Suprapubic skin (tissue), 4 donors: ENCODE data around the gene DTD2. TPM values are rescaled to one million over a fixed set of nuclear protein-coding genes. Genes with fewer than 3 reads are reported as not detected.
"Not testable (repeated sequence)": the region's sequence is repeated elsewhere in the genome, so short reads cannot be mapped to it uniquely, and the experiment has no call there.

Experiments
- DNase-seq, 2 donors: peaks; one replicate each; pipeline ENCODE4 v3.0.0-alpha.2; 2019; ENCODE audit warnings: low spot score in 2 of 2
- H3K27ac ChIP-seq: fragments of 200-600 bp; sonication (generic); one replicate; pipeline ENCODE4 v1.5.1; 2019
- H3K27me3 ChIP-seq: fragments of 200-600 bp; sonication (generic); one replicate; pipeline ENCODE4 v1.5.1; 2019
- H3K36me3 ChIP-seq: fragments of 200-600 bp; sonication (generic); one replicate; pipeline ENCODE4 v1.5.1; 2019
- H3K4me1 ChIP-seq: fragments of 200-600 bp; sonication (generic); one replicate; pipeline ENCODE4 v1.5.1; 2019
- H3K4me3 ChIP-seq: fragments of 200-600 bp; sonication (generic); one replicate; pipeline ENCODE4 v1.5.1; 2019; ENCODE audit warnings: mild to moderate bottlenecking
- H3K9me3 ChIP-seq: fragments of 200-600 bp; sonication (generic); one replicate; pipeline ENCODE4 v1.5.1; 2019
- EP300 ChIP-seq: sonication (generic); formaldehyde crosslinking; IDR thresholded peaks from one replicate; pipeline ENCODE4 v1.6.1; 2017; ENCODE audit warnings: antibody characterized with exemption
- POLR2A ChIP-seq, 2 donors: fragments of 450-650 bp; IDR thresholded peaks; one replicate each; pipeline ENCODE4 v1.6.1; 2017; ENCODE audit warnings: antibody characterized with exemption in 2 of 2, mild to moderate bottlenecking in 2 of 2, moderate library complexity in 2 of 2
- POLR2AphosphoS5 ChIP-seq, 3 donors: sonication (generic); formaldehyde crosslinking; IDR thresholded peaks; one replicate each; pipeline ENCODE4 v1.6.1; 2017; ENCODE audit warnings: antibody characterized with exemption in 3 of 3
- WGBS: methylation state at CpG from one replicate; pipeline ENCODE4 v1.1.5; 2018; 5-methylcytosine and 5-hydroxymethylcytosine counted together
- total RNA-seq, 4 donors: library from RNA; depleted of rRNA; stranded (reverse); fragments of >200 nt; gene quantifications; one replicate each; pipeline ENCODE4 v1.1.0, GENCODE V29; 2016
- TF ChIP-seq, protein P1 (sequence below), 2 donors: fragments of 200-600 bp in 1 of 2; fragments of 450-650 bp in 1 of 2; sonication (generic) in 1 of 2; IDR thresholded peaks; one replicate each; pipeline ENCODE4 v1.5.1; 2016 to 2019; ENCODE audit warnings: antibody characterized with exemption in 2 of 2, mild to moderate bottlenecking in 1 of 2, moderate library complexity in 1 of 2

Gene DTD2
- total RNA-seq, 4 donors from 2014 or later, result 21.4 to 34.9 (median 24.8) TPM

DNA sequence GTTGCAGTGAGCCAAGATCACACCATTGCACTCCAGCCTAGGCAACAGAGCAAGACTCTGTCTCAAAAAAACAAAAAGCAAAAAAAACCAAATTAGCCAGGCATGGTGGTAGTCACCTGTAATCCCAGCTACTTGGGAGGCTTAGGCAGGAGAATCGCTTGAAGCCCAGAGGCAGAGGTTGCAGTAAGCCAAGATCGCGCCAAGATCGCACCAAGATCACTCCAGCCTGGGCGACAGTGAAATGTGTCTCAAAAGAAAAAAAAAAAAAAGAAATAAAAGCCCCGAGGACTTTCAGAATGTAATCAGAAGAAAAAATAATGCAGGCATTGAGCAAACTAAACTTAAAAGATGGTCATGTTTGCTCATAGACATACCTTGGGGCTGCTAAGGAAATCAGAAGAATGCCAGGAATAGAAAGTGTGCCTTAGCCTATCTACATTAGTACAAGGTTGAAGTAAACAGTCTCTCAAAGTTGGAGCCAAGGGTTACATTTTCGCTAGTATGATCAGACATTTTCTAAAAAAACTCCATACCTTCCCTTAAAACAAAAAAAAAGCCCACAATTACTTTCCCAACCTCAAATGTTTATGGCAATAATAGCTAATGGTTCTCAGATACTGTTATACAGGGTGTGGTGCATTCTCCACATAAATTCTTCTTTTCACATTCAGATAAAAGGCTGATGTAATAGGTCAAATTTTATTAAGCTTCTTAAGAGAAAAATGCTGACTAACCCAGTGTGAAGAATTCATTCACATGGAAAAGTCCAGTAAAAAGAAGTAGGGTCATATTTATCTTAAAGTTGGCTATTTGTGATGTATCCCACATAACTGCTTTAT is 15.8 kb downstream of the DTD2 start:
- 56% methylated on average over 6 of the region's 7 CpGs for WGBS
- Histone ChIP-seq H3K9me3 (no peaks in the 10 kb centered on the region), H3K4me1 (peaks cover 5% of the 10 kb centered on the region), H3K36me3 (peaks cover 3% of the 10 kb centered on the region), H3K27me3 (no peaks in the 10 kb centered on the region), H3K27ac (peak overlapping the region; percentile 41), H3K4me3 (no peak overlapping the region)
- DNase-seq, result no peak
- TF ChIP-seq, protein P1, sequence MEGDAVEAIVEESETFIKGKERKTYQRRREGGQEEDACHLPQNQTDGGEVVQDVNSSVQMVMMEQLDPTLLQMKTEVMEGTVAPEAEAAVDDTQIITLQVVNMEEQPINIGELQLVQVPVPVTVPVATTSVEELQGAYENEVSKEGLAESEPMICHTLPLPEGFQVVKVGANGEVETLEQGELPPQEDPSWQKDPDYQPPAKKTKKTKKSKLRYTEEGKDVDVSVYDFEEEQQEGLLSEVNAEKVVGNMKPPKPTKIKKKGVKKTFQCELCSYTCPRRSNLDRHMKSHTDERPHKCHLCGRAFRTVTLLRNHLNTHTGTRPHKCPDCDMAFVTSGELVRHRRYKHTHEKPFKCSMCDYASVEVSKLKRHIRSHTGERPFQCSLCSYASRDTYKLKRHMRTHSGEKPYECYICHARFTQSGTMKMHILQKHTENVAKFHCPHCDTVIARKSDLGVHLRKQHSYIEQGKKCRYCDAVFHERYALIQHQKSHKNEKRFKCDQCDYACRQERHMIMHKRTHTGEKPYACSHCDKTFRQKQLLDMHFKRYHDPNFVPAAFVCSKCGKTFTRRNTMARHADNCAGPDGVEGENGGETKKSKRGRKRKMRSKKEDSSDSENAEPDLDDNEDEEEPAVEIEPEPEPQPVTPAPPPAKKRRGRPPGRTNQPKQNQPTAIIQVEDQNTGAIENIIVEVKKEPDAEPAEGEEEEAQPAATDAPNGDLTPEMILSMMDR (IDR thresholded peaks at IDR 0.05), result no peak
- TF ChIP-seq EP300 (no peak), POLR2A (IDR thresholded peaks at IDR 0.05) (no peak), POLR2AphosphoS5 (IDR thresholded peaks at IDR 0.05) (no peak)

DNA sequence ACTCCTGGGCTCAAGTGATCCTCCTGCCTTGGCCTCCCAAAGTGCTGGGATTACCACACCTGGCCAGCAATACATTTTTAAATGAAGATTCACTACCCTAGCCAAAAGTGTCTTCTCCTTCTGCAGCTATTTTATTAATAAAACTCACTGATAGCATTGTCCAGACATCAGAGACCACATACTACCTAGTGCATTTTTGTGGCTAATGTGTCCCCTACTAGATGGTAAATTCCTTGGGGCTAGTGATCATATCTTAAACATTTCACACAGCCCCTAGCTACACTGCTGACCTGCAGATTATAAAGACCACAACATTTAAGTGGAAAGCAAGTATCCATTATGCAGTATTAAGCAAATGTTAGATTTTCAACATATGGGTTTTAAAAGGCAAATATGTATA is 17.0 kb downstream of the DTD2 start:
- Histone ChIP-seq H3K27ac (no peak overlapping the region), H3K4me1 (peaks cover 12% of the 10 kb centered on the region), H3K27me3 (no peaks in the 10 kb centered on the region), H3K4me3 (no peak overlapping the region), H3K36me3 (no peaks in the 10 kb centered on the region), H3K9me3 (no peaks in the 10 kb centered on the region)
- TF ChIP-seq POLR2A (IDR thresholded peaks at IDR 0.05) (no peak), EP300 (no peak), POLR2AphosphoS5 (IDR thresholded peaks at IDR 0.05) (no peak)
- TF ChIP-seq, protein P1 (IDR thresholded peaks at IDR 0.05), result no peak
- no peak for DNase-seq

DNA sequence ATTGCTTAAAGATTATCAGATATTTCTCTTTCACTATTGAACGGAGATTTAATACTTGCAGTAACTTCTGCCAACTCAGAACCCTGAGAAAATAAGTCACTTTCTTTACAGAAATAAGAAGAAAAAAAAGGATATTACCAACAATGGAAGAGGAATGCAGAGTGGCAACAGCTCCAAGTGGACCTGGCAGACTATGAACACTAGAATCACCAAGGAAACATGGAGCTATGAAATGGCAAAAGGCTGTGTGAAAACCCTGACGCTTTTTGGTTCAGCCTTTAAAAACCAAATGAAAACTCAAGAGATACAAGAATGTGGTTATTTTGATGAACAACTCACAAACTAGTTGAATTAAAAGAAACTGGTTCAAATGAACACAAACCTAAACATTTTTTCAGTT is 17.7 kb downstream of the DTD2 start:
- TF ChIP-seq EP300 (no peak), POLR2A (IDR thresholded peaks at IDR 0.05) (no peak)
- TF ChIP-seq, protein P1 (IDR thresholded peaks at IDR 0.05), result no peak
- DNase-seq, result no peak
- Histone ChIP-seq H3K4me3 (no peak overlapping the region), H3K27me3 (no peaks in the 10 kb centered on the region), H3K27ac (no peak overlapping the region), H3K4me1 (peaks cover 16% of the 10 kb centered on the region), H3K36me3 (no peaks in the 10 kb centered on the region), H3K9me3 (no peaks in the 10 kb centered on the region)
- 72% methylated on average over 2 of the region's 2 CpGs for WGBS

DNA sequence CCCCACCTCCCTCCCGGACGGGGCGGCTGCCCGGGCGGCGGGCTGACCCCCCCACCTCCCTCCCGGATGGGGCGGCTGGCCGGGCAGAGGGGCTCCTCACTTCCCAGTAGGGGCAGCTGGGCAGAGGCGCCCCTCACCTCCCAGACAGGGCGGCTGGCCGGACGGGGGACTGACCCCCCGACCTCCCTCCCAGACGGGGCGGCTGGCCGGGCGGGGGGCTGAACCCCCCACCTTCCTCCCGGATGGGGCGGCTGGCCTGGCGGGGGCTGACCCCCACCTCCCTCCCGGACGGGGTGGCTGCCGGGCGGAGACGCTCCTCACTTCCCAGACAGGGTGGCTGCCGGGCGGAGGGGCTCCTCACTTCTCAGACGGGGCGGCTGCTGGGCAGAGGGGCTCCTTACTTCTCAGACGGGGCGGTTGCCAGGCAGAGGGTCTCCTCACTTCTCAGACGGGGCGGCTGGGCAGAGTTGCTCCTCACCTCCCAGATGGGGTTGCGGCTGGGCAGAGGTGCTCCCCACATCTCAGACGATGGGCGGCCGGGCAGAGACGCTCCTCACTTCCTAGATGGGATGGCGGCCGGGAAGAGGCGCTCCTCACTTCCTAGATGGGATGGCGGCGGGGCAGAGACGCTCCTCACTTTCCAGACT is 20.1 kb downstream of the DTD2 start:
- not testable (repeated sequence) for H3K27ac ChIP-seq, DNase-seq, H3K4me3 ChIP-seq, H3K36me3 ChIP-seq, H3K27me3 ChIP-seq, H3K9me3 ChIP-seq
- peaks cover 16% of the 10 kb centered on the region for H3K4me1 ChIP-seq
- 87% methylated on average over 6 of the region's 45 CpGs for WGBS

DNA sequence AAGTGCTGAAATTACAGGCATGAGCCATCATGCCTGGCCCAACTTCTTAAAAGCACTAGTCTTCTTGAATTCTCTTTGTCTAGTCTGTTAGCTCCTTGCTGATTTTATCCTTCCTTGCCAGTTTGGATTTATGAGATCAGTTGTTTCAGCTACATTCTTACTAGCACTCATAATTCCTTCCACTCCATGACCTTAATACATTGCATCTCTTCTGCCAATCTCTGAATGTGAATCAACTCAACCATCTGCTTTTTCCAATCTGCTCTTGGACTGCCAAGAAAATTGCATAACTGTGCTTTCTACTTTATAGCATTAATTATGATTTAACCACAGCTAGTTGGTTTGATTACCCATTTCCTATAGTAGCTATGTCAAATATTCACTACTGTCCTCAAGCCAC is 22.0 kb downstream of the DTD2 start:
- no peak for DNase-seq
- no peak for TF ChIP-seq POLR2AphosphoS5 (IDR thresholded peaks at IDR 0.05)
- TF ChIP-seq POLR2A (IDR thresholded peaks at IDR 0.05), result no peak
- TF ChIP-seq, protein P1 (IDR thresholded peaks at IDR 0.05), result no peak
- TF ChIP-seq EP300, result no peak
- Histone ChIP-seq H3K27me3 (no peaks in the 10 kb centered on the region), H3K9me3 (no peaks in the 10 kb centered on the region), H3K4me3 (no peak overlapping the region), H3K27ac (peak overlapping the region; percentile 63), H3K4me1 (peaks cover 12% of the 10 kb centered on the region), H3K36me3 (no peaks in the 10 kb centered on the region)
